ENCODE results near the gene SIRPA. TPM values are rescaled to one million over a fixed set of nuclear protein-coding genes. Genes with fewer than 3 reads are reported as not detected.

The SIRPA gene
- polyA plus RNA-seq, 1 donor (not counting 4 experiments of a cell fraction or from before 2014, with no cell fraction given), result 23.7 TPM

DNA sequence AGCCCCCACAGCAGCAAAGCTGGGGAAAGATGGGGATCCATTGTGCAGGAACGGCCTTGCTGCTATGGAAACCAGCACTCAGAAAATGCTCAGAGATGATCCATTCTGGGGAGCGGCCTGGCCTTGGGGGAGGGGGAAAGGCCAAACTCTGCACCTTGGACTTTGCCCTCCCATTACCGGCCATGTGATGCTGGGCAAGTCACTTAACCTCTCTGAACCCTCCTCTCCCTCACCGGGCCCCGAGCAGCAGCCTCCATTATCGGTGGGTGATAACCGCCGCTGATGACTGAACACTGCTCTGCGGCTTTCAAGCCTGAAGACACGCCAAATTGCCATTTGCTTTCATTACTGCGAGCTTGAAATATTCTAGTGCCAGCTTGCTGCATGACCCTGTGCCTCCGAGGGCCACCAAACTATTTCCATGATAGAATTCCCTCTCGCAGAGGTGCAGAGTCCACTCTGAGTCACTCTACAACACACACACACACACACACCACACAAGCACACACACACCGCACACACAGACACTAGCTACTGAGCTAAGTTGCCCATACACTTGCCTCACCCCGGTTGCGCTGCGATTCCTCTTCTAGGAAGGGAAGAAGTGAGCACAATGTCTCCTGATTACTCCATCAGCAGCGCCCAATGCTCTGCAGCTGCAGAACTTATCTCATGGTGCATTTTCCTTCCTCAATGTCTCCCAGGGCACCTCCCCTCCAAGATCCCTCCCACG, 20.6 kb upstream of the SIRPA start:
- Histone ChIP-seq H3K79me2 (ENCODE audit: control insufficient read depth, insufficient read depth, low read length) (no peaks in the 10 kb centered on the region), H3K36me3 (ENCODE audit: control insufficient read depth in 2 of 2, extremely low read depth in 1 of 2, insufficient read depth in 2 of 2, low read length in 2 of 2) (no peaks in the 10 kb centered on the region), H3K4me3 (ENCODE audit: control insufficient read depth in 2 of 3, extremely low read depth in 1 of 3, insufficient read depth in 2 of 3, low read depth in 1 of 3, low read length in 3 of 3) (no peak overlapping the region), H3K9me3 (ENCODE audit: control insufficient read depth, low read depth, low read length) (no peaks in the 10 kb centered on the region), H3K27me3 (ENCODE audit: control insufficient read depth, extremely low read depth, insufficient read depth, low read length) (no peaks in the 10 kb centered on the region), H2AFZ (ENCODE audit: control insufficient read depth, low read length) (no peak overlapping the region), H3K4me2 (ENCODE audit: control insufficient read depth, extremely low read depth, insufficient read depth, low read depth, low read length) (no peak overlapping the region), H3K9ac (ENCODE audit: control insufficient read depth, extremely low read depth, insufficient read depth, low read length) (no peak overlapping the region), H3K27ac (ENCODE audit: control insufficient read depth, insufficient read depth, low read length) (no peak overlapping the region), H4K20me1 (ENCODE audit: control insufficient read depth, extremely low read depth, insufficient read depth, low read length) (no peaks in the 10 kb centered on the region), H3K4me1 (ENCODE audit: control insufficient read depth, extremely low read depth, insufficient read depth, low read length) (peaks cover 18% of the 10 kb centered on the region), H3K9me1 (ENCODE audit: control insufficient read depth, extremely low read depth, insufficient read depth, low read length) (peaks cover 4% of the 10 kb centered on the region)
- no peak for DNase-seq (ENCODE audit: low read depth, low spot score)
- dilution Hi-C loops (cut with MboI; ENCODE audit: extremely low pct_ligation_motif_present, low sequenced_read_pairs), result no loop called here
- FAIRE-seq, result no peak
- no peak for TF ChIP-seq EZH2 (IDR thresholded peaks at IDR 0.05; ENCODE audit: low read length)
- TF ChIP-seq, protein P1, sequence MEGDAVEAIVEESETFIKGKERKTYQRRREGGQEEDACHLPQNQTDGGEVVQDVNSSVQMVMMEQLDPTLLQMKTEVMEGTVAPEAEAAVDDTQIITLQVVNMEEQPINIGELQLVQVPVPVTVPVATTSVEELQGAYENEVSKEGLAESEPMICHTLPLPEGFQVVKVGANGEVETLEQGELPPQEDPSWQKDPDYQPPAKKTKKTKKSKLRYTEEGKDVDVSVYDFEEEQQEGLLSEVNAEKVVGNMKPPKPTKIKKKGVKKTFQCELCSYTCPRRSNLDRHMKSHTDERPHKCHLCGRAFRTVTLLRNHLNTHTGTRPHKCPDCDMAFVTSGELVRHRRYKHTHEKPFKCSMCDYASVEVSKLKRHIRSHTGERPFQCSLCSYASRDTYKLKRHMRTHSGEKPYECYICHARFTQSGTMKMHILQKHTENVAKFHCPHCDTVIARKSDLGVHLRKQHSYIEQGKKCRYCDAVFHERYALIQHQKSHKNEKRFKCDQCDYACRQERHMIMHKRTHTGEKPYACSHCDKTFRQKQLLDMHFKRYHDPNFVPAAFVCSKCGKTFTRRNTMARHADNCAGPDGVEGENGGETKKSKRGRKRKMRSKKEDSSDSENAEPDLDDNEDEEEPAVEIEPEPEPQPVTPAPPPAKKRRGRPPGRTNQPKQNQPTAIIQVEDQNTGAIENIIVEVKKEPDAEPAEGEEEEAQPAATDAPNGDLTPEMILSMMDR (optimal IDR thresholded peaks at IDR 0.05 in 1 of 3, IDR thresholded peaks at IDR 0.05 in 1 of 3, conservative IDR thresholded peaks at IDR 0.05 in 1 of 3; ENCODE audit: extremely low read depth in 1 of 3, insufficient read depth in 2 of 3, low read length in 3 of 3), result no peak

DNA sequence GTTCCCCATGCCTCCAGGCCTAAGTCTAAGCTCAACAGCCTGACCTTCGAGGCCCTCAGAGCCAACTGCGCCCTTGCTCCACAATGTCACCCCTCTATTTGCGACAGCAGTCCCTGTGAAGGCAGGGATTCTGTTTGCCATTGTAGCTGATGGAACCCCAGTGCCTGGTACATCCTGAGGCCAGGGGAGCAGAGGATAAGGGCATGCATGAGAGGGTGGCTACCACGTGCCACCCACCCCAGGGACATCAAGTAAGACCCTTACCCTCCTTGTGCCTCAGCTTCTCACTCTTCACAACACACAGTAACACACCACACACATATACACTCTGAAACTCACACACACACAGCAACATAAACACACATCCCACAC, 20.0 kb upstream of the SIRPA start:
- TF ChIP-seq, protein P1 (optimal IDR thresholded peaks at IDR 0.05 in 1 of 3, IDR thresholded peaks at IDR 0.05 in 1 of 3, conservative IDR thresholded peaks at IDR 0.05 in 1 of 3; ENCODE audit: extremely low read depth in 1 of 3, insufficient read depth in 2 of 3, low read length in 3 of 3), result no peak
- Histone ChIP-seq H3K79me2 (ENCODE audit: control insufficient read depth, insufficient read depth, low read length) (no peaks in the 10 kb centered on the region), H3K9me1 (ENCODE audit: control insufficient read depth, extremely low read depth, insufficient read depth, low read length) (peaks cover 4% of the 10 kb centered on the region), H3K4me1 (ENCODE audit: control insufficient read depth, extremely low read depth, insufficient read depth, low read length) (peaks cover 18% of the 10 kb centered on the region), H3K4me2 (ENCODE audit: control insufficient read depth, extremely low read depth, insufficient read depth, low read depth, low read length) (no peak overlapping the region), H3K9ac (ENCODE audit: control insufficient read depth, extremely low read depth, insufficient read depth, low read length) (no peak overlapping the region), H2AFZ (ENCODE audit: control insufficient read depth, low read length) (no peak overlapping the region), H3K27me3 (ENCODE audit: control insufficient read depth, extremely low read depth, insufficient read depth, low read length) (no peaks in the 10 kb centered on the region), H3K9me3 (ENCODE audit: control insufficient read depth, low read depth, low read length) (no peaks in the 10 kb centered on the region), H4K20me1 (ENCODE audit: control insufficient read depth, extremely low read depth, insufficient read depth, low read length) (no peaks in the 10 kb centered on the region), H3K27ac (ENCODE audit: control insufficient read depth, insufficient read depth, low read length) (no peak overlapping the region), H3K36me3 (ENCODE audit: control insufficient read depth in 2 of 2, extremely low read depth in 1 of 2, insufficient read depth in 2 of 2, low read length in 2 of 2) (no peaks in the 10 kb centered on the region), H3K4me3 (ENCODE audit: control insufficient read depth in 2 of 3, extremely low read depth in 1 of 3, insufficient read depth in 2 of 3, low read depth in 1 of 3, low read length in 3 of 3) (no peak overlapping the region)
- FAIRE-seq (no peak), DNase-seq (ENCODE audit: low read depth, low spot score) (no peak)
- dilution Hi-C loops (cut with MboI; ENCODE audit: extremely low pct_ligation_motif_present, low sequenced_read_pairs), result no loop called here
